Retinal pigment epithelial cell (primary cell): ENCODE data around the gene RASGRP4.

Source experiments
- DNase-seq: peaks from one replicate; pipeline ENCODE4 v3.0.0-alpha.2; 2010; ENCODE audit warnings: low read depth
- H3K4me3 ChIP-seq: 2 replicates; pipeline ENCODE4 v1.5.1; 2011; ENCODE audit warnings: mild to moderate bottlenecking, low read length, control low read depth, moderate library complexity
- CTCF ChIP-seq: conservative IDR thresholded peaks from 2 replicates; pipeline ENCODE4 v1.5.1; 2011; ENCODE audit warnings: low read depth, low read length, control low read depth, inconsistent platforms

RASGRP4 gene

GRCh38 chr19:38359242-38360021 is 66.6 kb downstream of the RASGRP4 start:
- H3K4me3 ChIP-seq: no peak overlapping the region
- no peak for DNase-seq
- TF ChIP-seq CTCF: no peak
